Measurements from ENCODE around the gene CMIP. TPM values are rescaled to one million over a fixed set of nuclear protein-coding genes. Genes with fewer than 3 reads are reported as not detected.

The CMIP gene
- total RNA-seq, 1 experiment from 2014 or later: 53.6 TPM

- ChIA-PET POLR2A (interaction anchor here (0.9 to 1.1 kb wide), 2 partner anchors 38 to 327 kb away, joined by 3 to 4 read pairs; no protein-coding TSS in a partner anchor), CTCF (no interaction called here)
- no peak for TF ChIP-seq CTCF (IDR thresholded peaks at IDR 0.05; ENCODE audit: unreplicated experiment)
- intact Hi-C loops (cut with micrococcal nuclease): loop anchor here (5.0 to 10.0 kb wide), 3 partner anchors 116 to 328 kb away; no protein-coding TSS in a partner anchor
- Mint-ChIP-seq H3K4me3 (ENCODE audit: unreplicated experiment) (no peak overlapping the region), H3K27me3 (ENCODE audit: insufficient read depth, unreplicated experiment) (no peaks in the 10 kb centered on the region), H3K27ac (ENCODE audit: low read depth, unreplicated experiment) (no peak overlapping the region), H3K4me1 (ENCODE audit: insufficient read depth, unreplicated experiment) (peaks cover 24% of the 10 kb centered on the region), H3K36me3 (ENCODE audit: insufficient read depth, unreplicated experiment) (no peaks in the 10 kb centered on the region), H3K9me3 (ENCODE audit: unreplicated experiment) (no peaks in the 10 kb centered on the region)
- BruUV-seq (replicated peaks): no TSS peak
- DNase-seq (ENCODE audit: unreplicated experiment): no peak
Measured at GRCh38 chr16:81409016-81409556, 35.5 kb upstream of the CMIP start.

DNA sequence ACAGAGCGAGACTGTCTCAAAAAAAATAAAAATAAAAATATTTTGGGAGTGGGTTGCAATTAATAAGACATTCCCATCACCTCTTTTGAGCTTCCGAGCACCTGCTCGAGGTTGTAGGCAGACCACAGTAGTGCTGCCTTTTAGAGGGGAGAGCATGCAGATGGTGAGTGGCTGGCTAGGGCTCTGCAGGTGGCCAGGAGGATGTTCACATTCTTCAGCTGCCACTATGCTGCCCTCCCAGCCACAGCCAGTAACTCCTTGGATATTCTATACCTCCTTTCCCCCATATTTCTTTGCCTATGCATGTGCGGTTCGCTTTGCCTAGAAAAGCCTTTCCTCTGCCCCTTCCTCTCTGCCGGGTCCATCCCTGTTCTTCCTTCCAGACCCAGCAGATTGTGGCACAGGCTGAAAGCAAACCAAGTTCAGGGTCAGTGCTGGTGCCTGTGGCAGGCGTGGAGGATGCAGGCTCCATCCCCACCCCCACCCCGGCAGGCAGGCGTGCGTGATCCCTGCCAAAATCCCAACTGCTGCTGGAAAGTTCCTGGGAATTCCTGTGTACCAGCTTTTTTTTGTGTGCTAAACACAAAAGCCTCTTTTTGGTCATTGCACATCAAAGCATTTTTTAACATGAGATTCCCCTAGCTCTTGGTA, 33.8 kb upstream of the CMIP start:
- DNase-seq (ENCODE audit: unreplicated experiment): no peak
- TF ChIP-seq CTCF (IDR thresholded peaks at IDR 0.05; ENCODE audit: unreplicated experiment): no peak
- H3K36me3 Mint-ChIP-seq (ENCODE audit: insufficient read depth, unreplicated experiment): no peaks in the 10 kb centered on the region
- no peaks in the 10 kb centered on the region for H3K27me3 Mint-ChIP-seq (ENCODE audit: insufficient read depth, unreplicated experiment)
- ChIA-PET POLR2A (no interaction called here), CTCF (no interaction called here)
- BruUV-seq (replicated peaks): no TSS peak
- H3K9me3 Mint-ChIP-seq (ENCODE audit: unreplicated experiment): no peaks in the 10 kb centered on the region
- H3K27ac Mint-ChIP-seq (ENCODE audit: low read depth, unreplicated experiment): no peak overlapping the region
- peaks cover 19% of the 10 kb centered on the region for H3K4me1 Mint-ChIP-seq (ENCODE audit: insufficient read depth, unreplicated experiment)
- H3K4me3 Mint-ChIP-seq (ENCODE audit: unreplicated experiment): no peak overlapping the region
- intact Hi-C loops (cut with micrococcal nuclease): no loop called here

GRCh38 chr16:81413245-81413990, 31.2 kb upstream of the CMIP start:
- H3K27ac Mint-ChIP-seq (ENCODE audit: low read depth, unreplicated experiment): no peak overlapping the region
- CTCF ChIA-PET: interaction anchor here (0.6 to 1.7 kb wide), 5 partner anchors 7 to 209 kb away, joined by 3 to 4 read pairs (median 3); no protein-coding TSS in a partner anchor

More at GRCh38 chr16:81413245-81413990, 31.2 kb upstream of the CMIP start:
- intact Hi-C loops (cut with micrococcal nuclease): no loop called here
- TF ChIP-seq CTCF (IDR thresholded peaks at IDR 0.05; ENCODE audit: unreplicated experiment): no peak
- BruUV-seq (replicated peaks): no TSS peak
- Mint-ChIP-seq H3K4me3 (ENCODE audit: unreplicated experiment) (no peak overlapping the region), H3K9me3 (ENCODE audit: unreplicated experiment) (no peaks in the 10 kb centered on the region), H3K27me3 (ENCODE audit: insufficient read depth, unreplicated experiment) (no peaks in the 10 kb centered on the region), H3K4me1 (ENCODE audit: insufficient read depth, unreplicated experiment) (peaks cover 5% of the 10 kb centered on the region), H3K36me3 (ENCODE audit: insufficient read depth, unreplicated experiment) (no peaks in the 10 kb centered on the region)
- POLR2A ChIA-PET: interaction anchor here (0.6 to 1.3 kb wide), 2 partner anchors 13 to 283 kb away, joined by 3 read pairs; no protein-coding TSS in a partner anchor
- no peak for DNase-seq (ENCODE audit: unreplicated experiment)
